ENCODE data around the gene USH1G.

USH1G gene

DNA sequence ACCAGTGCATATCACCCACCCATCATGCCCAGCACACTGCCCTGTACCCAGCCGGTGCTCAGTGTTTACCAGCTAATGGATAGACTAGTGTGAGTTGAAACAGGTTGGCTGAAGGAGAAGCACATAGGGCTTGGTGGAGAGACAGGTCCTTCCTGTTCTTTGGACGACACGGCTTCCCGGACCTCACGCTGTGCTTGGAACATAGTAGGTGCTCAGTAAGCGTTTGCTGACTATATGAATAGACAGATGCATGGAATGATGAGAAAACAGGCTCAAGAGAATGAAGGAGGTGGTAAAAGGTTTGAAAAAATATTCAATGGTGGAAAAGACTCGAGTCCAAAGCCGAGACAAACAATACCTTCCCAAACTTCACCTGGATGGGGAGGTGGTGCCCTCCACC is 22.8 kb downstream of the USH1G start:
- ChIA-PET CTCF (interaction anchor here (1.4 to 1.6 kb wide), 2 partner anchors 38 to 62 kb away, joined by 3 to 4 read pairs; no protein-coding TSS in a partner anchor), POLR2A (no interaction called here)
- DNase-seq (ENCODE audit: extremely low spot score) = no peak
- TF ChIP-seq, protein P1, sequence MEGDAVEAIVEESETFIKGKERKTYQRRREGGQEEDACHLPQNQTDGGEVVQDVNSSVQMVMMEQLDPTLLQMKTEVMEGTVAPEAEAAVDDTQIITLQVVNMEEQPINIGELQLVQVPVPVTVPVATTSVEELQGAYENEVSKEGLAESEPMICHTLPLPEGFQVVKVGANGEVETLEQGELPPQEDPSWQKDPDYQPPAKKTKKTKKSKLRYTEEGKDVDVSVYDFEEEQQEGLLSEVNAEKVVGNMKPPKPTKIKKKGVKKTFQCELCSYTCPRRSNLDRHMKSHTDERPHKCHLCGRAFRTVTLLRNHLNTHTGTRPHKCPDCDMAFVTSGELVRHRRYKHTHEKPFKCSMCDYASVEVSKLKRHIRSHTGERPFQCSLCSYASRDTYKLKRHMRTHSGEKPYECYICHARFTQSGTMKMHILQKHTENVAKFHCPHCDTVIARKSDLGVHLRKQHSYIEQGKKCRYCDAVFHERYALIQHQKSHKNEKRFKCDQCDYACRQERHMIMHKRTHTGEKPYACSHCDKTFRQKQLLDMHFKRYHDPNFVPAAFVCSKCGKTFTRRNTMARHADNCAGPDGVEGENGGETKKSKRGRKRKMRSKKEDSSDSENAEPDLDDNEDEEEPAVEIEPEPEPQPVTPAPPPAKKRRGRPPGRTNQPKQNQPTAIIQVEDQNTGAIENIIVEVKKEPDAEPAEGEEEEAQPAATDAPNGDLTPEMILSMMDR (IDR thresholded peaks at IDR 0.05; ENCODE audit: control extremely low read depth, extremely low read depth, low read depth, missing control alignments) = no peak

DNA sequence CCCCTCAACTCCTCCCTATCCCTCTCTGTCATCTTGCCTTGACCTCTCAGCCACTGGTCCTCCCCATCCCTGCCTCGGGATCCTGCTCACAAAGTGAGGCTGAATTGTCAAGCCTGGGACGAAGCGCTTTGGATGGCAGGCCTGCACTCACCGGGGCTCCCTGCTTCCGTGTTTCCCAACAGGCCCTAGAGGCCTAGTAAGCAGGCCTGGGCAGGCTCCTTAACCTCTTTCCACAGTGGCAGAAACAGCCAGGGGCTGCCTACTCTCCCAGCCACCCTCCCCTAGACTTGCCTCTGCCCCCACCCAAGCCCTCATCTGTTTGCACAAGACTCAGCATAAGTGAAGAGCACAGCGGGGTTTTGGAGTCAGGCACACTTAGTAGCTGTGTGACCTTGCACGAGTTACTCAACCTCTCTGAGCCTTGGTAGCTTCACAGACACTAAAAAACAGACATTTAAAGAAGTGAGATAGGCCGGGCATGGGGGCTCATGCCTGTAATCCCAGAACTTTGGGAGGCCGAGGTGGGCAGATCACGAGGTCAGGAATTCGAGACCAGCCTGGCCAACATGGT is 24.6 kb downstream of the USH1G start:
- ChIA-PET CTCF (interaction anchor here (1.2 to 1.5 kb wide), 3 partner anchors 25 to 57 kb away, joined by 3 to 4 read pairs (median 3); partner anchors contain the start of gene OTOP2), POLR2A (no interaction called here)
- no peak for DNase-seq (ENCODE audit: extremely low spot score)
- TF ChIP-seq, protein P1 (IDR thresholded peaks at IDR 0.05; ENCODE audit: control extremely low read depth, extremely low read depth, low read depth, missing control alignments) = no peak

DNA sequence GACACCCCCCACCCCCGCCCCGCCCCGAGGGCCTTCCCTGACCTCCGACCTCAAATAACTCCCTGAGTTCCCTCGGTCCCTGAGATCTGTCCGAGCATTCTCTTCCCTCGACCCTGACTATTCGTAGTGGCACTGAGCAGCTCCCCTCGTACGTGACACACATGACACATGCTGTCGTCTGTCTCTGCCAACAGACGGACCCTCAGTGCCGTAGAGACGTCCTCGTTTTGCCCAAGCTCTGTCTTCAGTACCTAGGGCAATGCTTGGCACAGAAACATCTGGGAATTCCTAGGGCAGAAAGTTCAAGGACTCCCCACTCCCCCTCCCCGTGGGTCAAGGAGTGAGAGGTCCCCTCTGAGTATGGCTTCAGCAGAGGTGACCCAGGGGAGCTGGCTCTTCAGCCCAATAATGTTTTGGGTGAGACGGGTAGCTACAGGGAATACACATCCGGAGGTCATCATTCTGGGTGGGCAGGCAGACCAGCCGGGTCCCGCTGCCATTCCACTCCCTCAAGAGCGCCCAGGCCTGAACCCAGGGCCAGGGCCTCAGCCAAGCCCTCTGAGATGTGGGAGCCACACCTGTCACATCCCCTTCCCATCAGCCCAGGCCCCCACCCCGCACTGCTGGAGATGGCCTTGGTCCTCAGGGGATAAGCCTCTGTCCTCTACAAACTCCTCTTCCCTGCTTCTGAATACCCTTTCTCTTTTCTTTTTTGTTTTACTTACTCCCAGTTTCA is 29.0 kb downstream of the USH1G start:
- POLR2A ChIA-PET = no interaction called here

DNA sequence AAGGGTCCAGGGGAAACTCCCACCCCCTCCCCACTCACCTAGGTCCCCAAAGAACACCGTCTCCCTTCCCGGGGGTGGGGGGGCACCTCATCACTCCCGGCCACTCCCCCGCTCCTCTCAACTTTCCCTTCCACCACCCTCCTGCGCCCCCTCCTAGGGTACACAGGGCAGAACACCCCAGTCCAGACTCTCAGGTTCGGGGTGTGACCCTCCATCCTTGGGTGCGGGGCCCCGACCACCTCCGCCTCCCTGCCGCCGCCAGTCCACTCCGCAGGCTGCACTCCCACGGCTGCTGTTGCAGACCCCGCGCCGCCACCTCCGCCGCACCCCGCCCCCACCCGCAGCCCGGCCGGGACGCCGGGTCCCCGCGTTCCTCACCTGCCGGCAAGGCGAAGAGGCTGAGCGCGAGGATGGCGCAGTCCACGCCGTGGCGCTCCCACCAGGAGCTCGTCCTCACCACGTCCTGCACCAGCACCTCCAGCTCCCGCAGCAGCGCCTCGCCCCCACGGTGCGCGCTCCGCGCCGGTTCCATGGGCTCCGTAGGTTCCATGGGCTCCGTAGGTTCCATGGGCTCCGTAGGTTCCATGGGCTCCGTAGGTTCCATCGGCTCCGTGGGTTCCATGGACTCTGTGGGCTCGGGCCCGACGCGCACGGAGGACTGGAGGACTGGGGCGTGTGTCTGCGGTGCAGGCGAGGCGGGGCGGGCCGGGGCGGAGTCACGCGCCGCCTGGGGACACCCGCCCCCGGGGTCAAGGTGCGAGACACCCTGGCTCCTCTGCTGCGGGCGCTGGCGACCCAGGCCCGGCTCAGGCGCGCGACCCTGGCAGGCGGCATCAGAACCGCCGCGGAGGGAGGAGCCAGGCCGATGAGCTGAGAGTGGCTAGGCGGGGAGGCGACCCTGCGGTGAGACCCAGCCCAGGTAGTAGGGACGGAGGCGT is 29.8 kb downstream of the USH1G start, which contains the start of gene FADS6:
TSS of gene FADS6 (minus strand) at position 660 of the 938 bp plus-strand sequence. CDS start at position 622, 38 bp downstream.
- TF ChIP-seq, protein P1 (IDR thresholded peaks at IDR 0.05; ENCODE audit: control extremely low read depth, extremely low read depth, low read depth, missing control alignments) = no peak
- POLR2A ChIA-PET = no interaction called here
- DNase-seq (ENCODE audit: extremely low spot score) = no peak
- CTCF ChIA-PET = no interaction called here

More for the DNA sequence above, 29.0 kb downstream of the USH1G start:
- CTCF ChIA-PET = interaction anchor here (1.5 kb wide), 1 partner anchor 18 kb away, joined by 3 read pairs; no protein-coding TSS in a partner anchor
- no peak for DNase-seq (ENCODE audit: extremely low spot score)
- TF ChIP-seq, protein P1 (IDR thresholded peaks at IDR 0.05; ENCODE audit: control extremely low read depth, extremely low read depth, low read depth, missing control alignments) = no peak

DNA sequence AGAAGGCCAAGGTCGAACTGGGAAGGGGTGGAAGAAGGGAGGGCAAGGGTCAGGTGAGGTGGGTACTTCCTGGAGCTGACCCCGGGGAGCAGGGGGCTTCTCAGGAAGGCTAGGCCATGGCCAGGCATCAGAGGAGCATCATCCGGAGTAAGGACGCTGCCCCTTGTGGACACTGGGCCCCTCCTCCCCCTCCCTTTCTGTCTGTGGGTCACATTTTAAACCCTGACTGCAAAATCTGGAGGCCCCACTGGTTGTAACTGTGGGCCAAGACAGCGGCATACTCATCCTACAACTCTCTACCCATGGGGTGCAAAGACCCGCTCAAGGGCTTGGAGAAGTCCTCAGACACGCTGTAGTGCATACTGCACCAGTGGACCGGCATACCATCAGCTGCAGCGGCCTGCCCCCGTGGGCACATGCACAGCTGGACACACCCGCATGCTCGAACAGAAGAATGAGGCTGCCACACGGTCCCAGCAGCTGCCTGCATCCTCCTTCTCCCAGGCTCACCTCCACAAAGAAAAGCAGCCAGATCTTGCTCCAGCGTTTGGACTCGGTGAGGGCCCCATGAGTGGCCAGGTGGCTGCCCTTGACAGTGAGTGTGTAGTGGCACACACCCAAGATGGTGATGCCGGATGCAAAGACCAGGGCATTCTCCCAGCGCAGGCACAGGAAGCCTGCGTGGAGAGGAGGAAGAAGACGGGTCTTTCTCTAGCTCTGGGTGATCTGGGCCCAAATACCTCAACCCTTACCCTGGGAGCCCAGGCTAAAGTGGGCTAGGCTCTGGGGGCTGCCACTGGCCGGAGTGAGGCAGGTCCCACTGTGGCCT is 30.8 kb downstream of the USH1G start:
- ChIA-PET POLR2A (no interaction called here), CTCF (no interaction called here)
- TF ChIP-seq, protein P1 (IDR thresholded peaks at IDR 0.05; ENCODE audit: control extremely low read depth, extremely low read depth, low read depth, missing control alignments) = no peak
- no peak for DNase-seq (ENCODE audit: extremely low spot score)
